Thoracic aorta (tissue), 2 donors: ENCODE results near the gene PLCL2. TPM values are rescaled to one million over a fixed set of nuclear protein-coding genes. Genes with fewer than 3 reads are reported as not detected.

Experiments used
- ATAC-seq: fragments of 150-250 bp; one replicate; pipeline ENCODE4 v1.8.0; 2017; ENCODE audit warnings: low read depth; ENCODE audit not compliant: insufficient number of reproducible peaks, low FRiP score
- DNase-seq: peaks from one replicate; pipeline ENCODE4 v3.0.0-alpha.2; 2020; ENCODE audit warnings: low spot score
- H3K27ac ChIP-seq, 2 donors: fragments of 200-600 bp; sonication (generic); 1 replicate in 1 of 2; 2 replicates in 1 of 2; pipeline ENCODE4 v1.5.1; 2016; ENCODE audit warnings: mild to moderate bottlenecking in 2 of 2, moderate library complexity in 2 of 2
- H3K27me3 ChIP-seq: fragments of 200-600 bp; sonication (generic); replicated peaks from 2 replicates; pipeline ENCODE4 v1.6.0; 2016; ENCODE audit warnings: mild to moderate bottlenecking; ENCODE audit not compliant: insufficient read depth
- H3K36me3 ChIP-seq: fragments of 200-600 bp; sonication (generic); one replicate; pipeline ENCODE4 v1.5.1; 2016
- H3K4me1 ChIP-seq, 2 donors: fragments of 200-600 bp; sonication (generic); 1 replicate in 1 of 2; 2 replicates in 1 of 2; pipeline versions ENCODE4 v1.5.1 to v1.6.0; 2016; ENCODE audit warnings: low read depth in 2 of 2, mild to moderate bottlenecking in 1 of 2; ENCODE audit not compliant: control insufficient read depth in 1 of 2
- H3K4me3 ChIP-seq: fragments of 200-600 bp; sonication (generic); 2 replicates; pipeline ENCODE4 v1.5.1; 2016; ENCODE audit warnings: mild to moderate bottlenecking
- H3K9me3 ChIP-seq: fragments of 200-600 bp; sonication (generic); 2 replicates; pipeline ENCODE4 v1.5.1; 2016
- CTCF ChIP-seq: fragments of 200-600 bp; sonication (generic); IDR thresholded peaks from one replicate; pipeline ENCODE4 v1.5.1; 2019; ENCODE audit warnings: antibody characterized with exemption
- total RNA-seq, 2 donors: library from RNA; depleted of rRNA; stranded (reverse); fragments of >200 nt; gene quantifications; one replicate each; pipeline versions ENCODE4 v1.1.0 to v1.2.3, GENCODE V29; 2016

PLCL2 gene
- total RNA-seq, 2 donors from 2014 or later = 6.9 to 17.1 TPM

- DNase-seq (peak; percentile 22), ATAC-seq (no peak)
- no peak for TF ChIP-seq CTCF
- Histone ChIP-seq H3K4me1 (peaks cover 0 to 18% of the 10 kb centered on the region in 2 donors), H3K27me3 (no peaks in the 10 kb centered on the region), H3K4me3 (peak overlapping the region; percentile 40), H3K27ac (peak overlapping the region in 1 of 2 donors; percentile 23), H3K36me3 (no peaks in the 10 kb centered on the region), H3K9me3 (no peaks in the 10 kb centered on the region)
Measured at GRCh38 chr3:16849229-16849628, 35.5 kb upstream of the PLCL2 start.

GRCh38 chr3:16849795-16850194 is 35.0 kb upstream of the PLCL2 start:
- peak overlapping the region in 1 of 2 donors; percentile 23 for H3K27ac ChIP-seq
- peak overlapping the region; percentile 40 for H3K4me3 ChIP-seq
- ATAC-seq (peak; percentile 78), DNase-seq (no peak)
- H3K36me3 ChIP-seq = no peaks in the 10 kb centered on the region
- H3K4me1 ChIP-seq = peaks cover 0 to 18% of the 10 kb centered on the region in 2 donors
- H3K27me3 ChIP-seq = no peaks in the 10 kb centered on the region
- no peaks in the 10 kb centered on the region for H3K9me3 ChIP-seq
- no peak for TF ChIP-seq CTCF

- Histone ChIP-seq H3K4me3 (no peak overlapping the region), H3K27me3 (no peaks in the 10 kb centered on the region), H3K9me3 (no peaks in the 10 kb centered on the region), H3K27ac (no peak overlapping the region), H3K4me1 (peaks cover 0 to 2% of the 10 kb centered on the region in 2 donors), H3K36me3 (no peaks in the 10 kb centered on the region)
- no peak for TF ChIP-seq CTCF
- ATAC-seq (no peak), DNase-seq (no peak)
Measured at GRCh38 chr3:16855497-16855896, 29.3 kb upstream of the PLCL2 start.

GRCh38 chr3:16860234-16860633 is 24.5 kb upstream of the PLCL2 start:
- DNase-seq (no peak), ATAC-seq (no peak)
- H3K4me3 ChIP-seq = no peak overlapping the region
- H3K9me3 ChIP-seq = no peaks in the 10 kb centered on the region
- no peaks in the 10 kb centered on the region for H3K36me3 ChIP-seq
- H3K27ac ChIP-seq = no peak overlapping the region
- H3K4me1 ChIP-seq = peaks cover under 1 to 11% of the 10 kb centered on the region in 2 donors
- TF ChIP-seq CTCF = no peak
- H3K27me3 ChIP-seq = no peaks in the 10 kb centered on the region

GRCh38 chr3:16861432-16861831 is 23.3 kb upstream of the PLCL2 start:
- Histone ChIP-seq H3K27me3 (no peaks in the 10 kb centered on the region), H3K9me3 (no peaks in the 10 kb centered on the region), H3K4me1 (peaks cover 3 to 19% of the 10 kb centered on the region in 2 donors), H3K27ac (no peak overlapping the region), H3K36me3 (no peaks in the 10 kb centered on the region), H3K4me3 (no peak overlapping the region)
- DNase-seq (no peak), ATAC-seq (no peak)
- no peak for TF ChIP-seq CTCF
